SIG-M5 treated with dmso at 0.1 percent for 504 hours (cell line): ENCODE measurements around the gene PRB4.
"Not testable (repeated sequence)": the region's sequence is repeated elsewhere in the genome, so short reads cannot be mapped to it uniquely, and the experiment has no call there.

Experiments
- DNase-seq: peaks from one replicate; lab custom pipeline; 2025; ENCODE audit not compliant: unreplicated experiment; lab: John Stamatoyannopoulos, UW

Gene PRB4

GRCh38 chr12:11310336-11310735, at the start of gene PRB4:
Gene PRB4 (minus strand): TSS chr12:11310436. CDS start chr12:11310398, 38 bp downstream.
- no peak for DNase-seq

- DNase-seq, result not testable (repeated sequence)
Measured at GRCh38 chr12:11351736-11352135, 41.5 kb upstream of the PRB4 start.

GRCh38 chr12:11348439-11348838, 38.2 kb upstream of the PRB4 start:
- no peak for DNase-seq

- DNase-seq, result peak; percentile 12
Measured at GRCh38 chr12:11347810-11348209, 37.6 kb upstream of the PRB4 start.

GRCh38 chr12:11344500-11344899, 34.3 kb upstream of the PRB4 start:
- no peak for DNase-seq

- DNase-seq, result no peak
Measured at GRCh38 chr12:11324426-11324825, 14.2 kb upstream of the PRB4 start.

GRCh38 chr12:11321980-11322379, 11.7 kb upstream of the PRB4 start:
- DNase-seq, result no peak

- no peak for DNase-seq
Measured at GRCh38 chr12:11307143-11307542, 3.1 kb downstream of the PRB4 start.

- no peak for DNase-seq
Measured at GRCh38 chr12:11273449-11273848, 36.8 kb downstream of the PRB4 start.

- no peak for DNase-seq
Measured at GRCh38 chr12:11269607-11270006, 40.6 kb downstream of the PRB4 start, which contains the start of gene PRB3. Gene PRB3 (minus strand): TSS chr12:11269707. CDS start chr12:11269669, 38 bp downstream.

- no peak for DNase-seq
Measured at GRCh38 chr12:11264501-11264900, 45.7 kb downstream of the PRB4 start.
